GM18526 (cell line): ENCODE results near the gene PNN.

Experiments
- POLR2A ChIP-seq: IDR thresholded peaks from 3 replicates; pipeline ENCODE4 v1.6.1; 2011; ENCODE audit not compliant: insufficient read length; ENCODE audit errors: extremely low read depth

Gene PNN

DNA sequence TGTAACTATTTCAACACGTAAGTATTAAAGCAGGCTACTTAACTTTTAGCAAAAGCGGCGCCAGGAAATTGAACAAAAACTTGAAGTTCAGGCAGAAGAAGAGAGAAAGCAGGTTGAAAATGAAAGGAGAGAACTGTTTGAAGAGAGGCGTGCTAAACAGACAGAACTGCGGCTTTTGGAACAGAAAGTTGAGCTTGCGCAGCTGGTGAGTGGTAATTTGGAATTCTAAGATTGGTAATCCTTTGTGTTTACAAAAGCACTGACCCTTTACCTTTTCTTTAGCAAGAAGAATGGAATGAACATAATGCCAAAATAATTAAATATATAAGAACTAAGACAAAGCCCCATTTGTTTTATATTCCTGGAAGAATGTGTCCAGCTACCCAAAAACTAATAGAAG, 4.0 kb downstream of the PNN start:
- no peak for TF ChIP-seq POLR2A

DNA sequence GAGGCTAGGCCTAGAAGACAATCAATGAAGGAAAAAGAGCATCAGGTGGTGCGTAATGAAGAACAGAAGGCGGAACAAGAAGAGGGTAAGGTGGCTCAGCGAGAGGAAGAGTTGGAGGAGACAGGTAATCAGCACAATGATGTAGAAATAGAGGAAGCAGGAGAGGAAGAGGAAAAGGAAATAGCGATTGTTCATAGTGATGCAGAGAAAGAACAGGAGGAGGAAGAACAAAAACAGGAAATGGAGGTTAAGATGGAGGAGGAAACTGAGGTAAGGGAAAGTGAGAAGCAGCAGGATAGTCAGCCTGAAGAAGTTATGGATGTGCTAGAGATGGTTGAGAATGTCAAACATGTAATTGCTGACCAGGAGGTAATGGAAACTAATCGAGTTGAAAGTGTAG, 5.5 kb downstream of the PNN start:
- TF ChIP-seq POLR2A: no peak

- TF ChIP-seq POLR2A: peak; percentile 26
These were observed 6.1 kb downstream of the PNN start for GRCh38 chr14:39181026-39181692.

DNA sequence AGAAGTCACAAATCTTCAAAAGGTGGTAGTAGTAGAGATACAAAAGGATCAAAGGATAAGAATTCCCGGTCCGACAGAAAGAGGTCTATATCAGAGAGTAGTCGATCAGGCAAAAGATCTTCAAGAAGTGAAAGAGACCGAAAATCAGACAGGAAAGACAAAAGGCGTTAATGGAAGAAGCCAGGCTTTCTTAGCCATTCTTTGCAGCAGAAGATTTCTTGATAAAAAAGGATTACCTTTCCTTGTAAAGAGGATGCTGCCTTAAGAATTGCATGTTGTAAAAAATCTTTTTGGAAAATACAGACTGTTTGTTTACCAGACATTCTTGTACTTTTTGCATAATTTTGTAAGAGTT, 6.6 kb downstream of the PNN start:
- TF ChIP-seq POLR2A: no peak

DNA sequence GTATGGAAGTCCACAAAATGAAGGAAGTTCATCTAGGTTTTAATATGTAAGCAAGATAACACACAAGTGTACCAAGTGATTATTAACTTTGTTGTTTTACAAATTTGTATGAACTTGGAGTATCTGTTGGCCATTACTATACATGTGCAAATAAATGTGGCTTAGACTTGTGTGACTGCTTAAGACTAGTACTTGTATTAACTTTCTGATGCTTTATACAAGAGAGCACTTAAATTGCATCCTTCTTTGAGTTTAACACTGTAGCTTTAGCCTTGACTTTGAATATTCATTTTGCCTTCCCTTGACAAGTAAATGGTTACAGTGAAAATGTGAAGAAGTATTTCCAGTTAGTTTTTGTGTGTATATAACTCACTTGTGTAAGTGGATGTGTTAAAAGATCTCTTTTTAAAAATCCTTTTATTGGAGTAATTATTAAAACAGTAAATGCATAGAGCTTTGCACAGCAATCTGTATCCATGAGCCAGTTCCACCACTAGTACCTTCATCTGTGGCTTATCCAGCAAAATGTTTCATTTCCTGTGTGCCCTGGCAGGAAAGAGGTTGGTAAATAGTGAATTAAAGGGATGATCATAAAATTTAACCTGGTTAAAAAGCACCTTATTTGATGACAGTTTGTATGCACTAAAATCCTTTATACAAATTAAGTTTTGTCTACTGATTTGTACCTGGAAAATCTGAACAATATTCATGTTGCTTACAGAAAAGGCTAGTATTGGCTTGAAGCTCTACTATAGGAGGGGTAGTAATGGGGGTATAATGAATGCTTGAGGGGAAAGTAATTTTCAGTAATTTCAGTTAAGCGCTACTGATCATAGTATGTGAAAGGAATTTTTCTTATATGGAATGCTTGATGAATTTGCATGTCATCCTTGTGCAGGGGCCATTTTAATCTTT, 8.0 kb downstream of the PNN start:
- no peak for TF ChIP-seq POLR2A

GRCh38 chr14:39184628-39185255, 9.7 kb downstream of the PNN start:
- TF ChIP-seq POLR2A: no peak

GRCh38 chr14:39185256-39186049, 10.4 kb downstream of the PNN start:
- no peak for TF ChIP-seq POLR2A

DNA sequence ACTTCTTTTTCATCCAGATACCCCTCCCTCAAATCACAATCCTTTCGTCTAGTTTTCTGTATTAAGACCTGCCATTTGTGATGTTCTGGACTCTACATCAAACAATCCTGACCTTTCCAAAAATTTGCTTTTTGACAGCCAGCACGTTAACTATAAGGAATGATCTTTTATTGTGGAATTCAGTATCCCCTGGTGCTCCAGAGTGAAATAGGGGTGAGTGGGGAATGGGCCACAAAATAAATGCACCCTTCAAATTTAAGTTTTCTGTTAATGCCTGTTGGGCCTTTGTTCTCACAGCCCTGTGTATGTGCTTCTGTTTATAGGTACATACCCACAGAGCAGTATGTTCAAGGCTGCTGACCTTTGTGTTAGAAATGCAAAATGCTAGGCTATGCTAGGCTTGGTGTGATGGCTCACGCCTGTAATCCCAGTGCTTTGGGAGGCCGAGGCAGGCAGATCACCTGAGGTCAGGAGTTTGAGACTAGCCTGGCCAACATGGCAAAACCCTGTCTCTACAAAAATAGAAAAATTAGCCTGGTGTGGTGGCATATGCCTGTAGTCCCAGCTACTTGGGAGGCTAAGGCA, 12.0 kb downstream of the PNN start:
- no peak for TF ChIP-seq POLR2A

DNA sequence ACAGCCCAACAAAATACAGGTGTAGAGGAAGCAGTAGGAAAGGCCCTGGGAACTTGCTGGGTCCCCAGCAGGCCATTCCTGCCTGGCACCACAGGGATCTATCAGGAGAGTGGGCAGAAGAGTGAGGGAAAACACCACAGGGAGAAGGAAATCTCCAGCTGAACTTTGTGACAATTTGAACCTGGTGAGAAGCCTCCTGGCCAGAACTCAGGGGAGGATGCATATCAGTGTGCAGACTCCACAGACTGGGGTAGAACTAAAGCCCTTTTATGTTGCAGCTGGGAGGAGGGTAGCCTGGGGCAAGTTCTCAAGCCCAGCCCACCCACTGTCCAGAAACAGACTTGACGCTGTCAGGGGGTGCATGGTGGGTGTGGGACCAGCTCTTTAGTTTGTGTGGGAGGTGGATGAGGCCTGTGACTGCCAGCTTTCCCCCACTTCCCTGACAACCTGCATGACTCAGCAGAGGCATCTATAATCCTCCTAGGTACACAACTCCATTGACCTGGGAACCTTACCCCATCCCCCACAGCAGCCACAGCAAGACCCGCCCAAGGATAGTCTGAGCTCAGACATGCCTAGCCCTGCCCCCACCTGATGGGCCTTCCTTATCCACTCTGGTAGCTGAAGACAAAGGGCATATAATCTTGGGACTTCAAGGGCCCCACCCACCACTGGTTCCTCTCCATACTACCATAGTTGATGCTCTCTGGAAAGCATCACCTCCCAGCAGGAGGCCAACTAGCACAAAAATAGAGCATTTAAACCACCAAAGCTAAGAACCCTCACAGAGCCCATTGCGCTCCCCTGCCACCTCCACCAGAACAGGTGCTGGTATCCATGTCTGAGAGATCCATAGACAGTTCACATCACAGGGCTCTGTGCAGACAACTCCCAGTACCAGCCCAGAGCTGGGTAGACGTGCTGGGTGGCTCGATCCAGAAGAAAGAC, 28.9 kb downstream of the PNN start:
- no peak for TF ChIP-seq POLR2A

GRCh38 chr14:39211109-39211741, 36.2 kb downstream of the PNN start:
- TF ChIP-seq POLR2A: no peak

DNA sequence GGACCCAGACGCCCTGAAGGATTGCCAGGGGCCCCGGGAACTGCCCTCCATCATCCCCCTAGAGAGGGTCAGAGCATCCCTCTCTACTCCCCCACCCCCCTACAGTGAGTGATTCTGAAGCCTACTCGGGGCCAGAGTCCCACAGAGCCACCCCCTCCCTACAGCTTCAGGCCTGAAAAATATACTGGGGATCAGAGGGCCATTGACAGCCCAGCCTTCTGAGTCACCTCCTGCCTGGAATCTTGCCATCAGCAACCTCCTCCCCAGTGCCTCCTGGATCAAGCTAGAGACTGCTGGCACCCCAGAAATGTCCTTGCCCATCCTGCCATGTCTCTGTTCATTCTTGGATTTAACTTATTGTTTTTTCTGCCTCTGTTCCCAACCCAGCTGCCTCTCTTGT, 37.0 kb downstream of the PNN start:
- no peak for TF ChIP-seq POLR2A

- no peak for TF ChIP-seq POLR2A
These were observed 37.6 kb downstream of the PNN start for GRCh38 chr14:39212693-39213092.

DNA sequence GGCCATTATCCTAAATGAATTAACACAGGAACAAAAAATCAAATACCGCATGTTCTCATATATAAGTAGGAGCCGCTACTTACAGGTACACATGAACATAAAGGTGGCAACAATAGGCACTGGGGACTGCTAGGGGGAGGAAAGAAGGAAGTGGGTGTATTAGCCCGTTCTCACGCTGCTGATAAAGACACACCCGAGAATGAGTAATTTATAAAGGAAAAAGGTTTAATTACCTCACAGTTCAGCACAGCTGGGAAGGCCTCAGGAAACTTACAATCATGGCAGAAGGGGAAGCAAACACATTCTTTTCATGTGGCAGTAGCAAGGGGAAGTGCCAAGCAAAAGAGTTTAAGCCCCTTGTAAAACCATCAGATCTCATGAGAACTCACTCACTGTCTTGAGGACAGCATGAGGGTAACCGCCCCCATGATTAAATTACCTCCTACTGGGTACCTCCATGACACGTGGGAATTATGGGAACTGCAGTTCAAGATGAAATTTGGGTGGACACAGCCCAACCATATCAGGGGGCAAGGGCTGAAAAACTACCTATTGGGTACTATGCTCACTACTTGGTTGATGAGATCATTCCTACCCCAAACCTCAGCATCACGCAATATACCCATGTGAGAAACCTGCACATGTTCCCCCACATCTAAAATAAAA, 42.3 kb downstream of the PNN start:
- TF ChIP-seq POLR2A: no peak
